ENCODE data around the gene SORT1. TPM values are rescaled to one million over a fixed set of nuclear protein-coding genes. Genes with fewer than 3 reads are reported as not detected.

SORT1 gene
- total RNA-seq, 4 donors from 2014 or later = 55.8 to 79.2 (median 68.3) TPM

- ATAC-seq (ENCODE audit: low FRiP score) (no peak), DNase-seq (ENCODE audit: low spot score) (no peak)
- TF ChIP-seq CTCF (IDR thresholded peaks at IDR 0.05) = no peak
Measured at GRCh38 chr1:109273570-109274288, 124.0 kb downstream of the SORT1 start.

GRCh38 chr1:109272831-109273547, 124.7 kb downstream of the SORT1 start:
- DNase-seq (ENCODE audit: low spot score) (no peak), ATAC-seq (ENCODE audit: low FRiP score) (no peak)
- TF ChIP-seq CTCF (IDR thresholded peaks at IDR 0.05) = no peak

GRCh38 chr1:109272021-109272799, 125.5 kb downstream of the SORT1 start:
- ATAC-seq (ENCODE audit: low FRiP score) (no peak), DNase-seq (ENCODE audit: low spot score) (no peak)
- TF ChIP-seq CTCF (IDR thresholded peaks at IDR 0.05) = no peak

GRCh38 chr1:109271458-109271857, 126.3 kb downstream of the SORT1 start:
- no peak for TF ChIP-seq CTCF (IDR thresholded peaks at IDR 0.05)
- DNase-seq (ENCODE audit: low spot score) (no peak), ATAC-seq (ENCODE audit: low FRiP score) (no peak)

- no peak for TF ChIP-seq CTCF (IDR thresholded peaks at IDR 0.05)
- DNase-seq (ENCODE audit: low spot score) (no peak), ATAC-seq (ENCODE audit: low FRiP score) (no peak)
Measured at GRCh38 chr1:109270623-109271317, 126.9 kb downstream of the SORT1 start.

- DNase-seq (ENCODE audit: low spot score) = no peak
Measured at GRCh38 chr1:109269981-109270622, 127.6 kb downstream of the SORT1 start.

More at GRCh38 chr1:109269981-109270622, 127.6 kb downstream of the SORT1 start:
- ATAC-seq (ENCODE audit: low FRiP score) = no peak
- no peak for TF ChIP-seq CTCF (IDR thresholded peaks at IDR 0.05)

All from omental fat pad (tissue), 4 donors.